Heart left ventricle (tissue), 13 donors: ENCODE data around the gene ARHGEF37.

Experiments used
- POLR2A ChIP-seq, 2 donors: fragments of 450-650 bp; IDR thresholded peaks; one replicate each; pipeline ENCODE4 v1.6.1; 2017; ENCODE audit warnings: antibody characterized with exemption in 2 of 2, mild to moderate bottlenecking in 2 of 2, moderate library complexity in 2 of 2
- TF ChIP-seq, protein P1 (sequence below), 12 donors: fragments of 200-600 bp; sonication (generic) in 4 of 12; IDR thresholded peaks; one replicate each; pipeline versions ENCODE4 v1.5.0 to v1.8.0; 2018 to 2022; ENCODE audit warnings: antibody characterized with exemption in 12 of 12, mild to moderate bottlenecking in 5 of 12
- donor health status: ischemic (EF 13 %, LVEDD 7.1; RV severe dilation, severe dysfunction).
- donor health status: DM: no; HTN: yes; CAD: no.
- donor health status: DM: no; HTN: no; CAD: no.
- donor health status: ischemic (EF 25% LVEDD 6.9; RV normal size, moderate dysfunction).
- donor health status: ischemic (EF 25% LVEDD 5.7; RV mildly dilated, moderate dysfunction).
- donor health status: ischemic (EF 35%, LVEDD 5.7; RV mildly dilated, moderate dysfunction).
- donor health status: nonischemic (EF 11% LVEDD 7.7; RV severe dilation, severe dysfunction).
- donor health status: DM: yes; HTN: yes; CAD: no.
- donor health status: PGD.
- donor health status: ischemic (EF 29% LVEDD 5.4; RV normal size, mild dysfunction).
- donor health status: nonischemic (EF 23%, LVEDD 6.1; RV moderate dilation, normal function).

DNA sequence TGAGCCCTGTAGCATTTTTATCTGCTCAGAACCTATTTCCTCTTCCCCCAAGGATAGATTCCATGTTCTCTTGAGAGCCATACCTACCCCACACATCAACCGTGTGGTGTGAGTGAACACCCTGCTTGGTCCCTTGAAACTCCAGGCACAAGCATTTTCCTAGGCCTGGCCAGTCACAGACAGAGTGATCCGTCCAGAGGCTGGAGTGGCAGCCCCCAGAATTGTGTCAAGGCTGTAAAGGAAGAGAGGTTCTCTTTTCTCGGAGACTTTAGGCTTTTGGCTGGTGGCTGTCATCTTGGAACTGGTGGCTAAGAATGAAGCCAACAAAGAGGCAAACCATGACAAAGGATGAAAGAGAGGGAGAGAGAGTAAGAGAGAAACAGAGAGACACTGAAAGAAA, 66.0 kb downstream of the ARHGEF37 start:
- TF ChIP-seq, protein P1, sequence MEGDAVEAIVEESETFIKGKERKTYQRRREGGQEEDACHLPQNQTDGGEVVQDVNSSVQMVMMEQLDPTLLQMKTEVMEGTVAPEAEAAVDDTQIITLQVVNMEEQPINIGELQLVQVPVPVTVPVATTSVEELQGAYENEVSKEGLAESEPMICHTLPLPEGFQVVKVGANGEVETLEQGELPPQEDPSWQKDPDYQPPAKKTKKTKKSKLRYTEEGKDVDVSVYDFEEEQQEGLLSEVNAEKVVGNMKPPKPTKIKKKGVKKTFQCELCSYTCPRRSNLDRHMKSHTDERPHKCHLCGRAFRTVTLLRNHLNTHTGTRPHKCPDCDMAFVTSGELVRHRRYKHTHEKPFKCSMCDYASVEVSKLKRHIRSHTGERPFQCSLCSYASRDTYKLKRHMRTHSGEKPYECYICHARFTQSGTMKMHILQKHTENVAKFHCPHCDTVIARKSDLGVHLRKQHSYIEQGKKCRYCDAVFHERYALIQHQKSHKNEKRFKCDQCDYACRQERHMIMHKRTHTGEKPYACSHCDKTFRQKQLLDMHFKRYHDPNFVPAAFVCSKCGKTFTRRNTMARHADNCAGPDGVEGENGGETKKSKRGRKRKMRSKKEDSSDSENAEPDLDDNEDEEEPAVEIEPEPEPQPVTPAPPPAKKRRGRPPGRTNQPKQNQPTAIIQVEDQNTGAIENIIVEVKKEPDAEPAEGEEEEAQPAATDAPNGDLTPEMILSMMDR (IDR thresholded peaks at IDR 0.05), result no peak
- TF ChIP-seq POLR2A (IDR thresholded peaks at IDR 0.05), result no peak
